Left lung (tissue), 10 donors: ENCODE results near the gene PPP1R14D. TPM values are rescaled to one million over a fixed set of nuclear protein-coding genes. Genes with fewer than 3 reads are reported as not detected.

ENCODE experiments used
- ATAC-seq: fragments of 200-7000 bp; cut with Tn5 transposase; one replicate; pipeline ENCODE4 v1.9.1; 2020; ENCODE audit warnings: moderate library complexity
- DNase-seq, 4 donors: peaks; one replicate each; pipeline ENCODE4 v3.0.0-alpha.2; 2013 to 2020
- H3K27ac ChIP-seq, 2 donors: fragments of 200-600 bp; sonication (generic) in 1 of 2; one replicate each; pipeline versions ENCODE4 v1.5.0 to v1.8.0; 2020 to 2021
- H3K27me3 ChIP-seq, 2 donors: fragments of 200-600 bp; sonication (generic) in 1 of 2; one replicate each; pipeline versions ENCODE4 v1.5.0 to v1.8.0; 2020 to 2021
- H3K36me3 ChIP-seq, 2 donors: fragments of 200-600 bp; sonication (generic) in 1 of 2; one replicate each; pipeline versions ENCODE4 v1.5.0 to v1.8.0; 2020 to 2021
- H3K4me1 ChIP-seq, 2 donors: fragments of 200-600 bp; one replicate each; pipeline ENCODE4 v1.8.0; 2021
- H3K4me3 ChIP-seq, 2 donors: fragments of 200-600 bp; sonication (generic) in 1 of 2; one replicate each; pipeline versions ENCODE4 v1.5.0 to v1.8.0; 2020 to 2021; ENCODE audit warnings: mild to moderate bottlenecking in 1 of 2
- H3K9me3 ChIP-seq, 2 donors: fragments of 200-600 bp; sonication (generic) in 1 of 2; one replicate each; pipeline versions ENCODE4 v1.5.0 to v1.8.0; 2020 to 2021
- intact Hi-C, 2 donors: fragments of 100-400 bp; cut with DNase I; formaldehyde crosslinking; loops; one replicate each; pipeline versions ENCODE4 v1.11.2 to v1.14.2; 2022
- polyA plus RNA-seq, 6 donors: library from polyadenylated mRNA; unstranded; fragments of 120-200 nt; gene quantifications; one replicate each; pipeline ENCODE4 v1.2.1, GENCODE V29; 2013; ENCODE audit not compliant: insufficient read length in 6 of 6
- total RNA-seq, 2 donors: library from RNA; stranded (reverse); fragmentation: NEBNext Ultra II Directional; extraction: Animal tissue kit (Norgen Biotek cat#: 25700); gene quantifications; one replicate each; pipeline ENCODE4 v1.2.1, GENCODE V29; 2021
- TF ChIP-seq, protein P1 (sequence below), 2 donors: fragments of 200-600 bp; sonication (generic) in 1 of 2; IDR thresholded peaks; one replicate each; pipeline versions ENCODE4 v1.5.0 to v1.8.0; 2021; ENCODE audit warnings: antibody characterized with exemption in 2 of 2
- donor health status: DM: no; HTN: yes; CAD: no.
- donor health status: DM: no; HTN: no; CAD: no.

PPP1R14D gene
- total and polyA plus RNA-seq, 8 donors: 0.20 to 0.50 (median 0.38) TPM; not detected in 1

DNA sequence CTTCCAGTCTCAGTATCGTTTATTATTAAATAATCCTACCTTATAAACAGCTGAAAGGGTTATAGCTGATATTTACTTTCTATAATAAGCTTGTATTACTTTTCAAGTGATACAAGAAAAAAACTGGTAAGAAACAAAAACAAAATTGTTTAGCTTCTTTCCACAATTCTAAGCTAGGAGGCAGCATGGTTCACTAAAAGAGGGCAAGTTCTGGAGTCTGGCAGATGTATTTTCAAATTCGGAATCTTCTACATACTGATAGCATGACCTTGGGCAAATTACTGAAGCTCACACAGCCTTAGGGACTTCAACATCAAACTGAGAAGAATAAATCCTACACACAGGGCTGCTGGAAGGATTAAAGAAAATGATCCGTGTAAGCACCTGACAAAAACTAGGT is 43.3 kb downstream of the PPP1R14D start:
- Histone ChIP-seq H3K27me3 (no peaks in the 10 kb centered on the region), H3K4me3 (no peak overlapping the region), H3K4me1 (peaks cover 8 to 32% of the 10 kb centered on the region in 2 donors), H3K36me3 (no peaks in the 10 kb centered on the region), H3K9me3 (no peaks in the 10 kb centered on the region), H3K27ac (no peak overlapping the region)
- DNase-seq (no peak), ATAC-seq (no peak)
- TF ChIP-seq, protein P1, sequence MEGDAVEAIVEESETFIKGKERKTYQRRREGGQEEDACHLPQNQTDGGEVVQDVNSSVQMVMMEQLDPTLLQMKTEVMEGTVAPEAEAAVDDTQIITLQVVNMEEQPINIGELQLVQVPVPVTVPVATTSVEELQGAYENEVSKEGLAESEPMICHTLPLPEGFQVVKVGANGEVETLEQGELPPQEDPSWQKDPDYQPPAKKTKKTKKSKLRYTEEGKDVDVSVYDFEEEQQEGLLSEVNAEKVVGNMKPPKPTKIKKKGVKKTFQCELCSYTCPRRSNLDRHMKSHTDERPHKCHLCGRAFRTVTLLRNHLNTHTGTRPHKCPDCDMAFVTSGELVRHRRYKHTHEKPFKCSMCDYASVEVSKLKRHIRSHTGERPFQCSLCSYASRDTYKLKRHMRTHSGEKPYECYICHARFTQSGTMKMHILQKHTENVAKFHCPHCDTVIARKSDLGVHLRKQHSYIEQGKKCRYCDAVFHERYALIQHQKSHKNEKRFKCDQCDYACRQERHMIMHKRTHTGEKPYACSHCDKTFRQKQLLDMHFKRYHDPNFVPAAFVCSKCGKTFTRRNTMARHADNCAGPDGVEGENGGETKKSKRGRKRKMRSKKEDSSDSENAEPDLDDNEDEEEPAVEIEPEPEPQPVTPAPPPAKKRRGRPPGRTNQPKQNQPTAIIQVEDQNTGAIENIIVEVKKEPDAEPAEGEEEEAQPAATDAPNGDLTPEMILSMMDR (IDR thresholded peaks at IDR 0.05): no peak
- intact Hi-C loops: no loop called here

DNA sequence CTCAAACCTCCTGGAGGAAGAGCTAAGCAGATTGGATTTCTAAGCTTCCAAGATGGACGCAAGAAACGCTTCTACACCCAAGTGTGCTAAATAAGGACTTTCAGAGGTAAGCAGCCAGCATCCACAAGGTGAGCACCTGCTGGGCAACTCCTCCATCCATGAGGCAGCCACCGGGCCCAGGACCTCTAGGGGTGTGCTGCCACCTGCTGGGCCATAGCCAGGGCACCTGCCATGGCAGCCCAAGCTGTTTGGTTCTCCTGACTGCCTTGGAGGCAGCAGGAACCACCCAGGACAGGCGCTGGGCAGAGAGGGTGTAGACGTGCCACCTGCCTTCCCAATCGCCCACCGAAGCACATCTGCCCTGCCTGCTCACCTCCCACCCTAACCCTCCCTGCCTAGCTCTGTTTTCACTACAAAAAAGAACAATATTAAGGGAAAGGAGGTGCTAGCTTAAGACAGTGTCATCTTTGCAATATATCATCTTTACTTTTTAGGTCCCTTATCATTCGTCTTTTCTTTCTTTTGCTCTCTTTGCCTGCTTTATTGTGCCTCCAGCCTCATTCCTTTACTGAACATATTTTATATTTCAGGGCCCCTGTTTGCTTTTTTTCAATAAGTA is 45.8 kb downstream of the PPP1R14D start:
- TF ChIP-seq, protein P1 (IDR thresholded peaks at IDR 0.05): peak; percentile 61 to 77
- Histone ChIP-seq H3K27ac (no peak overlapping the region), H3K36me3 (peaks cover 0 to 24% of the 10 kb centered on the region in 2 donors), H3K27me3 (no peaks in the 10 kb centered on the region), H3K4me3 (no peak overlapping the region), H3K9me3 (no peaks in the 10 kb centered on the region), H3K4me1 (peaks cover 6 to 19% of the 10 kb centered on the region in 2 donors)
- peak; percentile 90 for ATAC-seq
- peak in 3 of 4 donors; percentile 60 to 93 (median 68) for DNase-seq
- intact Hi-C loops: no loop called here

DNA sequence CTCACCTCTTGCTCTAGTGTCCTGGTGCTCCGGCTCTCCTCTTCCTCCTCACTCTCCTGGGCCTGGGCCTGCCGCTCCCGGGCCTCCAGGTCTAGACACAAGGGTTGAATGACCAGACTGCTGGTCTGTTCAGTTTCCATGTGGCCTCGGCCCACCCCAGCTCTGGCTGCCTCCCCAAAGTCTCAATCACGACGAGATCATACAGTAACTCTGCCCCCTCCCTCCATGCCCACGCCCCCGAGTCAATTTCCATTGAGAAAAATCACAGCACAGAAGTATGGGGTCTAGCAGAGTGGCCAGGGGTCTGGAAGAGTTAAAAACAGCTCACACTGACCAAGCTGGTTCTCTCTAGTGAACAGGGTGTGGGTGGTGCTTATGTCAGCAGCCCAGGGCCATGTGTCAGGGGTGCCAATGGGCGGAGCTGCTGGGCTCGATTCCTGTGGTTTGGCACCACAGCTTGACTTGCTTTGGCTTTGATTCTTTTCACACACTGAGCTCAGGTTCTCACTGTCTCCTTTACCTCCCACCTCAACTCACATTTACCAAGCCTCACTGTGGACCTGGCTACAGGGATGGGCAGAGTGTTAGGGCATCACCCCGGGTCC is 51.9 kb downstream of the PPP1R14D start:
- H3K27ac ChIP-seq: no peak overlapping the region
- TF ChIP-seq, protein P1 (IDR thresholded peaks at IDR 0.05): no peak
- DNase-seq (peak in 3 of 4 donors; percentile 45 to 86 (median 79)), ATAC-seq (peak; percentile 97)
- H3K4me1 ChIP-seq: no peaks in the 10 kb centered on the region
- H3K9me3 ChIP-seq: no peaks in the 10 kb centered on the region
- H3K27me3 ChIP-seq: no peaks in the 10 kb centered on the region
- intact Hi-C loops: no loop called here
- H3K4me3 ChIP-seq: no peak overlapping the region
- H3K36me3 ChIP-seq: peaks cover 0 to 85% of the 10 kb centered on the region in 2 donors

DNA sequence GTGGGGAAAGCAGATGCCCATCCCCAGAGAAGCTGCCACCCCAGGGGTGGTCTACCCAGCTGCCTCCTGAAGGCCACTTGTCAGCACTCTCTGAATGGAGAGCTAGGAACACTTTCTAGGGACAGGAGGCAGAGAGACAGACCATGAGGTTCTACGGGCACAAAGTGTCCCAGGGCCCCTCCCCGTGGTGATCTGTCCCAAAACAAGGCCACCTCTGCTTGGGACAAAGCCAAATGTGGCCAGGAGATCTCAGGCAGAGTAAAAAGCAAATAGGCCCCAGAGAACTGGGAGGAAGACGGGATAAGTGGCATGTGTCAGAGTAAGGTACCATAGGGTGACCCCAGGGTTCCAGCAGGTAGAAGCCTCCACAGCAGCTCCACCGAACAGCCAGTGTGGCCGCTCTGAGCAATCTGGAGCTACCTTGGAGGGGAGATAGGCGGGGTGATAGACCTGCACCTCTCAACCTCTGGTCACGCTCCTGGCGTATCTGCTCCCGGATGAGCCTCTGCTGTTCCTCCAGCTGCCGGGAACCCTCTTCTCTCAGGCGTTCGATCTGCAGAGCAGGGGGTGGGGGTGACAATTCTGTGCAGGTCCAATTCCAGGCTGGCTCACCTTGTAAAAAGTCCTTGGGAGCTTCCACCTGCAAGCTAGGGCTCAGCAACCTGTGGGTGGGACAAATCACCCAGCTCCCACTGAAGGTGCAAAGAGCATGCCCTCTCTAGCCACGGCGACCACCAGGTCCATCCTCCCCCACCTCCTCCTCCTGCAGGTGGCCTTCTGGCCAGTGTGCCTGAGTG is 52.6 kb downstream of the PPP1R14D start:
- TF ChIP-seq, protein P1 (IDR thresholded peaks at IDR 0.05): no peak
- Histone ChIP-seq H3K36me3 (peaks cover 0 to 92% of the 10 kb centered on the region in 2 donors), H3K4me1 (no peaks in the 10 kb centered on the region), H3K4me3 (no peak overlapping the region), H3K9me3 (no peaks in the 10 kb centered on the region), H3K27ac (no peak overlapping the region), H3K27me3 (no peaks in the 10 kb centered on the region)
- DNase-seq: no peak
- intact Hi-C loops: no loop called here
- no peak for ATAC-seq

DNA sequence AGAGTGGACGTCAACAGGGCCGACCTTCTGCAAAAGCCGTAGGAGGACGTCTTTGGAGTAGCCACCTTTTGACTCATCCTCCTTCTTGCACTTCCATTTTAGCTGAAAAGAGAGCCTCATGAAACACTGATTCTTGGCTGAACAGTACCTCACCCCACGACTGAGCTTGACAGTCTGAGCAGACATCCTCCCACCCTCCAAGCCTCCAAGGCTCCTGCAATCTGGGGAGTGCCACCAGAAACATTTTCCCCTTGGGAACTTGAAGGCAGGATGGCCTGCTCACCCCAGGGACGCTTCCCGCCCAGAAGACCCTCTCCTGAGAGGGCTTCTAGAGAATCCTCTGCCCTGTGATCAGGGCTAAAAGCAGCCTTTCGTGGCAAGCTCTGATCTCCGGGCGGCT is 53.5 kb downstream of the PPP1R14D start:
- no peaks in the 10 kb centered on the region for H3K9me3 ChIP-seq
- TF ChIP-seq, protein P1 (IDR thresholded peaks at IDR 0.05): no peak
- intact Hi-C loops: no loop called here
- peaks cover 0 to 7% of the 10 kb centered on the region in 2 donors for H3K4me1 ChIP-seq
- no peak overlapping the region for H3K27ac ChIP-seq
- H3K36me3 ChIP-seq: peaks cover 0 to 100% of the 10 kb centered on the region in 2 donors
- H3K4me3 ChIP-seq: no peak overlapping the region
- no peak for DNase-seq
- ATAC-seq: no peak
- H3K27me3 ChIP-seq: no peaks in the 10 kb centered on the region
